OCI-M2 (cell line): ENCODE results near the gene G2E3.
"Not testable (repeated sequence)": the region's sequence is repeated elsewhere in the genome, so short reads cannot be mapped to it uniquely, and the experiment has no call there.

Experiments
- DNase-seq: peaks from one replicate; lab custom pipeline; 2025; ENCODE audit not compliant: unreplicated experiment; lab: John Stamatoyannopoulos, UW

G2E3 gene

GRCh38 chr14:30558675-30559555, at the start of gene G2E3:
G2E3 (plus strand) TSS chr14:30559158; CDS start chr14:30581080, 21,922 bp downstream.
- peak; percentile 53 for DNase-seq

GRCh38 chr14:30517737-30518136, 41.2 kb upstream of the G2E3 start:
- DNase-seq = no peak

GRCh38 chr14:30518867-30519560, 39.9 kb upstream of the G2E3 start:
- DNase-seq = no peak

GRCh38 chr14:30519961-30520360, 39.0 kb upstream of the G2E3 start:
- DNase-seq = no peak

- no peak for DNase-seq
Measured at GRCh38 chr14:30520536-30520935, 38.4 kb upstream of the G2E3 start.

- DNase-seq = peak; percentile 4
Measured at GRCh38 chr14:30521899-30522736, 36.8 kb upstream of the G2E3 start.

GRCh38 chr14:30525833-30526232, 33.1 kb upstream of the G2E3 start:
- DNase-seq = no peak

- no peak for DNase-seq
Measured at GRCh38 chr14:30527196-30527595, 31.8 kb upstream of the G2E3 start.

- no peak for DNase-seq
Measured at GRCh38 chr14:30528119-30528518, 30.8 kb upstream of the G2E3 start.

GRCh38 chr14:30528778-30529642, 29.9 kb upstream of the G2E3 start:
- DNase-seq = no peak

GRCh38 chr14:30532264-30532663, 26.7 kb upstream of the G2E3 start:
- DNase-seq = no peak

GRCh38 chr14:30533126-30533525, 25.8 kb upstream of the G2E3 start:
- no peak for DNase-seq

GRCh38 chr14:30541318-30541717, 17.6 kb upstream of the G2E3 start:
- DNase-seq = no peak

GRCh38 chr14:30546735-30547134, 12.2 kb upstream of the G2E3 start:
- not testable (repeated sequence) for DNase-seq

GRCh38 chr14:30547388-30548048, 11.4 kb upstream of the G2E3 start:
- no peak for DNase-seq

- no peak for DNase-seq
Measured at GRCh38 chr14:30550335-30550734, 8.6 kb upstream of the G2E3 start.

GRCh38 chr14:30551460-30551859, 7.5 kb upstream of the G2E3 start:
- no peak for DNase-seq

- no peak for DNase-seq
Measured at GRCh38 chr14:30553311-30553989, 5.5 kb upstream of the G2E3 start.

GRCh38 chr14:30558362-30558674, 640 bp upstream of the G2E3 start:
- no peak for DNase-seq
